NCI-H128 (cell line): ENCODE data around the gene CACNA1H.

Experiments
- DNase-seq: peaks from one replicate; lab custom pipeline; 2025; ENCODE audit not compliant: unreplicated experiment; lab: John Stamatoyannopoulos, UW

CACNA1H gene

DNA sequence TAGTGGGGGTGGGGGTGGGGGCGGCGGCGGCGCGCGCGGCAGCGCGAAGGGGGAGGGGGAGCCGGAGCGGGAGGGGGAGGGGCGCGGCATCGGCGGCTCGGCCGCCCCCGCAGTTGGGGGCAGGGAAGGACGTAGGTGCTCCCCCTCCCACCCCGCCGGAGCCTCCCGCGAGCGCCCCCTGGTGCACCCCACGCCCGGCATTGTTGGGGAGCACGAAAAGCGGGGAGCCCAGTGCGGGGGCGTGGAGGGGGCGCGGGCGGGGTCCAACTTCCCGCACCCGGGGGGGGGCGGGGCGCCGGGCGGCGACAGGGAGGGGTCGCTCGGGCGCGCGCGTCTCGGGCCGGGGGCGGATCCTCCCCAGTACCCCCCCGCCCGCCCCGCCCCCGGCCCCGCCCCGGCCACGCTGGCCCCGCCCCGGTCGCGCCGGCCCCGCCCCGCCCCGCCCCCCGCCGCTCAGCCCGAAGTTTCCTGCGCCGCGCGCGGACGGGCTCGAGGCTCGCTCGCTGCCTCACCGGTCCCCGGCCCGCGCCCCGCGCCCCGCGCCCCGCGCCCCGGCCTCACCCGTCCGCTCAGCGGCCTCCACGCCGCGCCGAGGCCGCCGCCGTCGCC lies at the start of gene CACNA1H:
CACNA1H (plus strand) TSS at position 456 of the 609 bp plus-strand sequence. CDS start 632 bp downstream, outside the sequence.
- DNase-seq = no peak

DNA sequence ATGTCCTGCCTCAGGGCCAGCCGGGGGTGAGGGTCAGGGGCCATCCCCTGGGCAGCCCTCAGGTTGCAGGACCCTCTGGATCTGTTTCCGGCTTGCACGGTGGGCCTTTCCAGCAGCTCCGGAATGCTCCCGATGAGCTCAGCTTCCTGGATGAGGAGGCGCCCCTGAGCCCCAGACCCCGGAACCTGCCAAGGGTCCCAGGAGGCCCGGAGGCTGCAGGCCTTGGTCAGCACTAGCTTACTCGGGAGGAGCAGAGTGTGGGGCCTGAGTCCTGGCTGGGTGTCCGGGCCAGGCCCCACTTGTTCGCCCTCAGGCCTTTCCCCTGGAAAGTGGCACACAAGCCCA lies 49.3 kb upstream of the CACNA1H start:
- no peak for DNase-seq

DNA sequence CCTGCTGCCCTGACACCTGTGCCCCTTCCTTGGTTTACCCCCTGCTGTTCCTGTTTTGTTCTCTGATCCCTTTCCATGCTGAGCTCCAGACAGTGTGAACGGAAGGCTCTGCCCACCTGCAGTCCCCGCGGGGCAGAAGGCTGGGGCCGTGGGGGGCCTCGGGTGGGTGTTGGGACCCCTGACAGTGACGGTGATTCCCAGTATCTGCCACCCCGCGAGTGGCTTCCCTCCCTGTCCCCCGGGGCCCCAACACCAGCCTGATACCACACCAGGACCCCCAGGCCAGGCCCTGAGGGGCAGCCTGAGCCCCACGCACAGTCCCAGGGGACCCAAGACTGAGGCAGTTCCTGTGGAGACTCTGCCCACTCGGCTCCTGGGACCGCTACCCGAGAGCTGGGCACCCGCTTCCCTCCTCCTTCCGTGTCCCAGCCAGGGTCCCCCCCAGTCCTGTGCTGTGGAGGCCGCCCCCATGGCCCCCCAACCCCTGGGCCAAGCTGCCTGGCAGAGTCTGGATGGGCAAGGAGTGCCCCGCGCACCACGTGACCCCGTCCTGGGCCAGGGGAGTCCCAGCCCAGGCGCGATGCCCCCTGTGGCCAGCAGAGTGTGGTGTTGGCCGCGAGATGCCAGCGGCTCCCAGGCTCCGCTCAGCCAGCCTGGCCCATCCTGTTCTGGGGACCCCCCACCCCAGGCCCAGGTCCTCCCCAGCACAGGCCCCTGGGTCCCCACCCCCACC lies 46.9 kb upstream of the CACNA1H start:
- DNase-seq = no peak

DNA sequence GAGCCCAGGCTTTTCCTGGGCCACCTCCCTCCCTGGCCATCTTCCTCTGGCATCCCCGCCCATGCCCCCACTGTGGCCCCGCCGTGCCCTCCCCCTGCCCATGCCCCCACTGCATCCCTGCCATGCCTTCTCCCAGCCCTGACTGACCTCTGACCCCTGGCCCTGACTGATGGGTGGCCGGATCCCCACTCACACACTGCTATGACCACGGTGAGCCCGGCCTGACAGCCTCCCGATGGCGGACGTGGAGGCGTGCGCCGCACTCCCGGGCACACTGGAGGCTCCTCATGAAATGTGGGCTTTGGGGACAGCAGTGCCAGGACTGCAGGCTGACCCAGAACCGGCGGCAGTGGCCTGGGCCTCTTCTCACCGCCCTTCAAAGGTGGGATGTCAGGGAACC lies 46.2 kb upstream of the CACNA1H start:
- DNase-seq = no peak

DNA sequence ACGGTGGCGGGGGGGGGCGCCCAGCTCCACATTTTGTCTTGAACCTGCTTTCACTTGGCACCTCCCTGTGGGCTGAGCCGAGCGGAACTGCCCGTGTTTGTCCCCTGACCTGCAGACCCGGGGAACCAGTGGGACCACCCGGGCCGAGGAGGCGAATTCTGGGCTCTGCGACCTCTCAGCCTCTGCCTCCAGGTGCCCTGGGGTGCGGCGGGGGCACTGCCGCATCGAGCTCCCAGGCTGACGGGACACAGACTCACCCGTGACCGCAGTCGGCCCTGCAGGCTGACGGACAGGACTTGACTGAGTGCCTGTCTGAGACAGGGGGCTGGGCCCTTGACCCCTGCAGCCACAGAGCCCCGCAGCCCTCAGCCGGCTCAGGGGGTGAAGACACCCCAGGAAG lies 45.8 kb upstream of the CACNA1H start:
- no peak for DNase-seq

DNA sequence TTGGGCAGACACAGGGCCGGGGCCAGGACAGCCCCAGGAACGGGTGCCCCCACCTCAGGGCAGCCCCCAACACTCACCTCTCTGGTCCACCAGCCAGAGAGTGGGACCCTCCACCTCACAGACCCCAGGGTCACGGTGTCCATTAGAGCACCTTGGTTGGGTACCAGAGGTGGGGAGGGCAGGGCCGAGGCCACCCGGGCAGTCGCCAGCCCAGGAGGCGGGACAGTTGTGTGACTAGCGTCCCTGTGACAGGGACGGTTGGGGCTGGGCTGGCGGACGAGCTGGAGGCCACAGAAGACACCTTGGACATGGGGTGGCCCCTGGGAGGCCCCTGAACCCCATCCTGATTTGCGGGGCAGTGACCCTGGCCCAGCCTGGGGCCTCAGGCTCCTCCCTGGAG lies 45.2 kb upstream of the CACNA1H start:
- no peak for DNase-seq

DNA sequence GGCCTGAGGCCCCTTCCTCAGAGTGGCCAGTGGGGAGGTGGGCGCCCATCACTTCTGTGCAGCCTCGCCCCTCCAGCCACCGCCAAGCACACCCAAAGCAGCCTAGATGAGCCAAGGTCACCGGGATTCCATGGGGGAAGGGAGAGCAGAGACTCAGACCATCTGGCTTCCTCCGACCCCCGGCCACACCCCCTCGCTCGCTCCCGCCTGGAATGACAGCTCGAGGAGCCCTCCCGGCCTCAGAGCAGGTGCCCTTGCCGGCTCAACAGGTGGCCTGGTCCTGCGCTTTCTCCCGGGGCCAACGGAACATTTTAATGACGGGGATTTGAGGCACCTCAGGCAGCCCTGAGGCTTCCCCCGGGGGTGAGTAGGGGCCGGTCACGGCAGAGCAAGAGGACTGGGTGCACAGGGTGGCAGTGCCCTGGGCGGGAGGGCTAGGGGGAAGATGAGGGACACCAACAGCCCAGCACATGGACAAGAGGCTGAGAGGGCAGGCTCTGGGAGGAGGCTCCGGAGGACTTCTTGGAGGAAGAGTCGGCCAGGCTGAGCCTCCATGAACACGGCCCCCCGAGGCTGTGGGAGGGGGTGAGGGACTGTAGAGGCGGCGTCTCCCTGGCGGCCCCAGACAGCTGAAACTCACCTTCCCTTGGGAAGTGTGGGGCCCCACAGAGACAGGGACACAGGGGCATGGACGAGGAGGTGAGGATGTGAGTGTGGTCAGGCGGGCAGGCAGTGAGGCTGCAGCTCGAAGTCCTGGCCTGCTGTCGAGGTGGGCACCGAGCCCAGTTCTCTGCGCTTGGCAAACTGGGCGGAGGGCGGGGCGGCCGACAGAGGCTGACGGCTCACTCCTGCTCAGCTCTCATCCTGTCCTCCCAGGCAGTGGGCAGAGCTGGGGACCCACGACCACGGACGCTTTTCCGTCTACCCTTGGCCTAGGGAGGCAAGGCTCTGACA lies 44.3 kb upstream of the CACNA1H start:
- no peak for DNase-seq

DNA sequence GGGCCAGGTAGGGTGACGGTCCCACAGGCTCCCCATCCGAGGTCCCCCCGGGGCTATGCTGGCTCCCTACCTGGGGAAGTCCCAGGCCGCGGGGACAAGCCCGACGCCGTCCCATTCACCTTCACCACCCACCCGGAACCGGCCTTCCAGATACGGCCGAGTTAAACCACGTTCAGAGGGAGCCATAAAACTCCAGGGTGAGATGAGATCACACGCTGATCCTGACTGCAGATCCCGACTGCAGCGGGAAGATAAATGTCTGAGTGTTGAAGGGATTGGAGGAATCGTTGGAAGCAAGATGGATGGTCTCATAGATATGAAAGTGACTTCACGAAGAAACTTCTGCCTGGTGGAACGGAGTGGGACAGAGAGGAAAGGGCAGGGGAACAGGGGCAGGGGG lies 43.3 kb upstream of the CACNA1H start:
- DNase-seq = no peak

DNA sequence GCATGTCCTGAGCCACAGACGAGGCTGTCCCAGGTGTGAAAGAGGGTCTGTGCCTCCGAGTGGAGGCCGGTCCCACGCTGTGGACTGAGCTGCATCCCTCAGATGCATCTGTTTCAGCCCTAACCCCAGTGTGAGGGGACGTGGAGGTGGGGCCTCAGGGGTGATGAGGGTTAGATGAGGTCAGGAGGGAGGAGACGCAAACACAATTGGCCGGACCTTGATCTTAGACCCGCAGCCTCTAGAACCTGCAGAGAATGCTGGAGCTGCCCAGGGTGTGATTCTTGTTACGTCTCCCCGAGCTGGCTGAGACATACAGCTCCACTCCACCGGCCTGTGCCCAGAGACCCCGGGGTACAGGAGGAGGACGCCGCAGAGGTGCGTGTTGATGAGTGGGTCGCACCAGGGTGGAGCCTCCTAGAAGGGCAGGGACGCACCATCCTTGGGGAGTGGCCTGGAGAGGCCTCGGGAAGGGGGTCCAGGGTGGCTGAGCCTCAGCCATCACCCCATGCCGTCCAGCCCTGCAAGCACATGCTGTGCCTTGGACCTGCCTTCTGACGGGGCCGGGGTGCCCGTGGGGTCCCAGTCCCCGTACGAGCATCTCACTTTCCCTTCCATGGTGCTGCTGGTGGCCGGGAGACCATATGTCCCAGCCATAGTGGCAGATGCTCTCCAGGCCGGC lies 40.3 kb upstream of the CACNA1H start:
- no peak for DNase-seq

DNA sequence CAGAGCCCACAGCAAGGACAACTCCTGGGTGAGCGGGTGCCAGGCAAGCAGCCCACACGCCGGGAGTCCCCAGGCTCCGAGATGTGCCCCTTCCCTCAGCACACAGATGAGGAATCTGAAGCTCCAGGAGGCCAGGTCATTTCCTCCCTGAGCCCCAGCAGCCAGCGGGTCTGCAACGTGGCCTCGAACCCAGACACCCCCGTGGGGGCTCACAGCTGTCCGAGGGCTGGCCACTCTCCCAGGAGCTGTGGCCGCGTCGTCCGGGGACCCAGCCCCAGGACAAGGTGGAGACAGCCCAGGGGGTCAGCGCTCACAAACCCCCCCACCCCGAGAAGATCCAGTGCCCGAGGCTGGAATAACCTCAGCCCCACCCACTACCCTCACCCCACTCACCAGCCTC lies 39.4 kb upstream of the CACNA1H start:
- no peak for DNase-seq

DNA sequence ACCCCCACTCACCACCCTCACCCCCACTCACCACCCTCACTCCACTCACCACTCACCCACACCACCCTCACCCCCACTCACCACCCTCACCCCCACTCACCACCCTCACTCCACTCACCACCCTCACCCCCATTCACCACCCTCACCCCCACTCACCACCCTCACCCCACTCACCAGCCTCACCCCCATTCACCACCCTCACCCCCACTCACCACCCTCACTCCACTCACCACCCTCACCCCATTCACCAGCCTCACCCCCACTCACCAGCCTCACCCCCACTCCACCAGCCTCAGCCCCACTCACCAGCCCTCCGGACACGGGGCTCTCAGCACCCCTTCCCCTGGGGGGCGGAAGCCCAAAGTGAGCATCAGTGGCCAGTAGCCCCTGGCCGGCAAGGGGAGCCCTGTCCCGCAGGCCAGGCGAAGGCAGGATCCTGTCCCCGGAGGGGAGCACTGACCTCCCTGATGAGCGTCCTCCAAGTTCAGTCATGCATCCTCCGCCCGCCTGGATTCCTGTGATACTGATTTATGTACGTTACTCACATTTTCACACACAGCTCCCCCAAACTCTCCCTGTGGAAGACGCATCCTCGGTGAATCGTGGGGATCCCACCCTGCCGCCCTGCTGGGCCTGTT lies 38.9 kb upstream of the CACNA1H start:
- DNase-seq = no peak

DNA sequence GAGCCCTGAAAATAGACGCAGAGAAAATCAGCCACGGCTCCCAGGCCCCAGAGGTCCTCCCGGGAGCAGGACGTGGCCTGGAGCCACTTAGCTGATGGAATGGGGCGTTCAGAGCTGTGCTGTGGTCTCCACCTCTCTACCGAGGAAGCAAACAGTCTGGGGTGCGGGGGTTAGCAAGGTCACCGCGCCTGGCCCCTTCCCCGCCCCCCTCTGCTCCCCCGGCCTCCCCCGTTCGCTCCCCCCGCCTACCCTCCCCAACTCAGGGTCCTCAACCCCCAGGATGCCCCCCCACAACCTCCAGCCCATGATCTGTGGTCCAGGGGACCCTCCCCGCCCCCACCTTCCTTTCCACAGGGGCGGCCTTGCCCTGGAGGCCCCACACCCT lies 36.2 kb upstream of the CACNA1H start:
- DNase-seq = no peak

DNA sequence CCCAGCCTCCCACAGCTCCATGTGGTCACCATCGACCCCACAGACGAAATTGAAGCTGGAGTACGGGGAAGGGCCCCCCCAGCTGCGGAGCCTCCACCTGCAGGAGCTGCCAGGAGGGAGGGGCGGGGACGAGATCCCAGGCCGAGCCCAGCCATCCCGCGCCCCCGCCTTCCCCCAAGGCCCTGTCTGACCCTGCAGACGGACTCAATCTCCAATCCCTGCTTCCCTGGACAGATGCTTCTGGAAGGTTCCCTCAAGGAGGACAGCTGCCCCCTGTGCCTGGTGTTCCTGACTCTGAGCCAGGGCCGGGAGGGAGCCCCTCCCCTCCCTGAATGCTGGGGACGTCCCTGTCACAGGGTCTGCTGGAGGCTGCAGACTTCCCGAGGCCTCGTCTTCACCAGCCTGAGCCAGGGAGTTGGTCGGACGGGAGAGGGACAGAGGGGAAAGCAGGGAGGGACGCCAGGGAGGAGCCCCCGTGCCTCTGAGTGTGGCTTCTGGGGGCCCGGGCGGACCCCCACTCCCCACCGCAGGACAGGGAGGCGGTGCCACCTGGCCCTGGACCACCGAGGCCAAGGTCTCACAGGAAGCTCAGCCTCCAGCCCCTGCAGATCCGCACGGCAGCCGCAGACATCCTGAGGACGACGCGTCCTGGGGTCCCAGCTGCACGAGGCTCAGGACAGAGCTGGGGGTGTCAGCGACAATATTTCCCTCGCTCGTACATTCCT lies 35.6 kb upstream of the CACNA1H start:
- DNase-seq = no peak

DNA sequence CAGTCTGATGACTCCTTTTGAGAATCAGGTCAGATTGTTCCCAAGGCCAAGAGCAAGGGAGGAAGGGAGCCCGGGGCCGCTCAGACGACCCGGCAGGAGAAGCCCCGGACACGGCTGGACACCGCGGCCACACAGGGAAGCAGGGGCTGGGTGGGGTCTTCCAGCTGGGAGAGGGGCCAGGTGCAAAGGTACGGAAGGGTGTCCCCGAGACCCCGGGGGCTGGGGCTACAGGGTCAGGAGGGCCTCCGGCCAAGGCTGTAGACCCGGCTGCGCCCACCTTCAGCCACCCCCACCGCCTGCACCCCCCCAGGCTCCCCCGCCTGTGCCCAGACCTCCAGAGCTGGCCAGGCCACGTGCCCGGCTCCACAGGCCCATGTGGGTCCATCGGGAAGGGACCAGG lies 35.0 kb upstream of the CACNA1H start:
- no peak for DNase-seq

DNA sequence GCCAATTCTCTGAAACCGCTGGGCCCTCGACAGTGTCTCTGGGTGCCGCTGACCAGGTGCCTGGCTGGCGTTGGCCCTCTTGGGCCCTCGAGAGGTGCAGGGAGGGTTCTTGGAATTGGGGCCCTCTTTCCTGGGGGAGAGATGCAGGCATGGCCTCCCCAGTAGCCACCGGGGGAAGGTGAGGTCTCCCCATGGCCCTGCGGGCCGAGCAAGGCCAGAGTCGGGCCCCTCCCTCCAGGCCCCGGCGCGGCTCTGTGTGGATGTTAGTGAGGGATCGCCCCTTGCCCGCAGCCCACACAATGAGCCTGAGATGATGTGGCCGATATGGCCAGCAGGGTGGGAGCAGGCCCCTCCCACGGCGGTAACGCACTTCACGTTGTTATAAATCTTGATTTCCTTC lies 33.8 kb upstream of the CACNA1H start:
- DNase-seq = no peak

DNA sequence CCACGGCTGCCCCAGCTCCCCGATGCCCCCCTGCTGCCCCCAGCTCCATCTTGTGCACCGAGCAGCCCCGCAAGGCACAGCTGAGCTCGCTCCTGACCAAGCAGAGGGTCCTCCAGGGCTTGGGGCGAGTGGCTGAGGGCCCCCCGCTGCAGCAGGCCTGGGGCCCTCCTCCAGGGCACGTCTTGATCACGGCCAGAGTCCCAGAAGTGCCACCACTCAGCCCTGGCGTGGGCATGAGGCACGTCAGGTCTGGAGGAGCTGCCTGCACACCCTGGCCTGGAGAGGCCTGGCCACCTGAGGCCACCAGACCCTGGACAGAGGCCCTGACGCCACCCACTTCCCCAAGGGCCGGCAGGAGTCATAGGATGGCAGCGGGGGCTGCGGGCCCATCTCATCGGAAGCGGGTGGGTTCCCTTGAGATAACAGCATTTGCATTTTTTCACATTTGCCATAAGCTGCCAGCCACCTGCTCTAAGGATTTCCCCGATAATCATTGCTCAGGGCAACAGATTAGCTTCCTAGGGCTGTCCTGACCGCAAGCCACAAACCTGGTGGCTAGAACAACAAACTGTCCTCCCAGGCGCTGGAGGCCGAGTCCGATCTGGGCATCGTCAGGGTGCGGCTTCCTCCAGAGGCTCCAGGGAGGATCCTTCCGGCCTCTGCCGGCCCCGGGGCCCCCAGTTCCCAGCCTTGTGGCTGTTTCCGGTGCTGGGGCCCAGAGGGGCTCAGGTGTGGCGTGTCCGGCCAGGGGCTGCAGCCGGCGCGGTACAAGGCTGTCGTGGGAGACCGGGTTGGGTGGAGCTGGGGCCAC lies 32.9 kb upstream of the CACNA1H start:
- no peak for DNase-seq

DNA sequence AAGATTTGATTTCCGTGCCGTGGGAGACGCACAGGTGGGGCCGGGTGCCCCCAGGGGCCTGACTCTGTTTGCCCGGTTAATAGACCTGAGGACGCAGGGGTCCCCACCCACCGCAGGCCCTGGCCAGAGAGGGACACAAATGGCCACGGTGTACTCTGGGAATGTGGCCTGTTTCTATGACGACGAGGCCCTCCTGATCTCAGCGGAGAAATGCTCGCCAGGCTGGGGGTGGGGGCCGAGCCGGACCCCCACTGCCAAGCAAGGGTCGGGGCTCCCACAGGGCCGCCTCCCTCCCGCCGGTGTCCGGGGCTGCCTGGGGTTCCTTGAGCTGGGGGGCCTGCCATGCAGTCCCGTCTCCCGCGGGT lies 32.3 kb upstream of the CACNA1H start:
- DNase-seq = no peak

DNA sequence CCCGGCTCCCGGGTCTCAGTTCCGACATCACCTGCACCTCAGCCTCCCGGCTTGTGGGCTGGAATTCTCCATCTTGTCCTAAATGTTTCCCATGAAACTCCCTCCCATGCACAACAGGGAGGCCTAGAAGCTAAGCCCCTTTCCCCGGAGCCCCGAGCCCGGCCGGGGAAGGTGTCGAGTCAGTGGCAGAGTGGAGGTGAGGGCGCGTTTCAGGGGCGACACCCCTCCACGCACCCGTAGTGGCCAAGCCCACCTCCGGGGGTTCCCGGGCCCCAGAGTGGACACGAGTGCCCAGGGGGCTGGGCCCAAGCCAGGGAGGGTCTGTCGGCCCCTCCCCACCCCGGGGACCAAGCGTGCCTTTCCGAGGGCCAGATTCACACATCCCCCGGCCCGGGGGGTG lies 31.9 kb upstream of the CACNA1H start:
- no peak for DNase-seq

DNA sequence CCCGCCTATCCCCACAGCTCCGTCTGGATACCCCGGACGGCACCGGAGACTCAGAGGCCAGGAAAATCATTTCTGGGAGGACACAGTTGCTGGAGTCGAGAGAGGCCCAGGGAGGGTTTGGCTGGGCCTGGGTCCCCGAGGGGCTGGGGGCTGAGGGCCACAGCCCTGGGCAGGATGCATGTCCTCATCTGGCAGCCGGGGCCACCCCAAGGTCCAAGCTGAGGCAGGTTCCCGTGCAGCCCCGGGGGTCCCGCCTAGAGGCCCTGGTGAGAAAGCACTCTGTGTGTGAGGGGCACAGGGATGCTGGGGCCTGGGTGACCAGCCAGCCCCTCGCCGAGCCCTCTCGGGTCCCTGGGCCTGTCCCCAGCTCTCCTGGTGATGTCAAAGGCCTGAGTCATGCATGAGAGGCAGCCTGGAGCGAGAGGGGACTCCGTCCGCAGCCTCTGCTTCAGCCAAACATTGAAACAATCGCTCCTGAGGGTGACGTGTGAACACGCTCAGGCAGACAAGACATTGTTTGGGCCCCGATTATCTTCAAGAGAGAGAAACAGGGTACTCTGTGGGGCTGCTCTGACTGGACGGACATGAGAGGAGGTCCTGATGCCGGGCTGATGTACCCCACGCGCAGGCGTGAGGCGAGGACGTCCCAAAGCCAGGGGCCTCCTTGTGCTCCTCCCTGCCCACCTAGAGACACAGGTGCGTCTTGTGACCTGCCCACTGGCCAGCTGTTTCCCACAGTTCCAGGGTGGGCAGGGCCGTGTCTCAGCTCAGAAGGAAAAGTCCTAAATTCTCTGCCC lies 31.1 kb upstream of the CACNA1H start:
- DNase-seq = no peak
